Esophagus squamous epithelium (tissue), 4 donors: ENCODE measurements around the gene NFIB.

Experiments used
- CTCF ChIP-seq, 6 experiments: fragments of 450-650 bp in 4 of 6; fragments of 200-600 bp in 2 of 6; sonication (generic) in 2 of 6; IDR thresholded peaks; one replicate each; pipeline ENCODE4 v1.5.1; 2016 to 2019; ENCODE audit warnings: antibody characterized with exemption in 6 of 6, mild to moderate bottlenecking in 4 of 6, moderate library complexity in 4 of 6
- POLR2A ChIP-seq, 4 donors: fragments of 450-650 bp; IDR thresholded peaks; one replicate each; pipeline ENCODE4 v1.6.1; 2017; ENCODE audit warnings: antibody characterized with exemption in 4 of 4, mild to moderate bottlenecking in 4 of 4, moderate library complexity in 3 of 4

- TF ChIP-seq POLR2A (IDR thresholded peaks at IDR 0.05), result no peak
- TF ChIP-seq CTCF (IDR thresholded peaks at IDR 0.05), result no peak
These were observed 31.7 kb upstream of the NFIB start for GRCh38 chr9:14345354-14346230.
